GM21526 (cell line): ENCODE results near the gene MAOA.
A peak's percentile ranks its signal among the peaks of the same experiment; 100 is the strongest.

Experiments used
- ATAC-seq: cut with Tn5 transposase; IDR thresholded peaks from one replicate; pipeline ENCODE4 v1.9.1; 2021; ENCODE audit warnings: moderate library complexity; ENCODE audit not compliant: unreplicated experiment, low FRiP score

Gene MAOA

GRCh38 chrX:43745938-43746721 is 90.0 kb downstream of the MAOA start:
- no peak for ATAC-seq

DNA sequence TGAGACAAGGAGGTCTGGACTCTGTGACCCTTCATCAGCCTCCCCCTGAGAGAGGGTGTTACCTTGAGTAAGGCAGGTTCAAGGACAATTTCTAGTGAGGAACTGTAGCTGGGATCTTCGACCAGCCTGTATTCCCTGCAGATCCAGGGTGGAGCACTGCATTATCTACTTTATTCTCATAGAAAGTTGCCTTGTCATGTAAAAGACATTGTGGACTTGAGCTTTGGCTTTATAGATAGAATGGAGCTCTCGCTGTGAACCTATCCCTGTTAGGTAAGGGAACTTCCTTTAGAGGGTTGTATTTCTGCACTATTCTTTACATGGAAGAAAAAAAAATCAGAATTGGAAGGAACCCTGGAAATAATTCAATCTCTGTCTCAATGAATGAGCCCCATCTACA is 91.4 kb downstream of the MAOA start:
- ATAC-seq, result no peak

GRCh38 chrX:43750248-43750676 is 94.2 kb downstream of the MAOA start:
- ATAC-seq, result peak; percentile 88

DNA sequence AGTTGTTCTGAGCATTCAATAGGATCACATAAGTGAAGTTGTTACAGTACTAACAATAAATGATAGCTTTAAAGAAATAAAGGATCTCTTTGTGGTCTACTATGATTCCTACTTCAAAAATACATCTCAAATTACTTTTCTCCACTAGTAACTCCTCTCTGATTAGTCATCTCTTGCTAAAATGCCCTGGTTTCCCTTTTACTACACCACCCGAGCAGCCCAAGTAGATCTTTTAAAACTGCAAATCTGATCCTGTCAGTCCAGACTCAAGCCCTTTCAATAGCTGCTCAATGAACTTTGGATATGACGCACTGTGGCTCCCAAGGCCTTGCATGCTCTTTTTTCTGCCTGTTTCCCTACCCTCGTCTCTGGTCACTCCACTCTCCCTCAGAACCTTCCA is 97.5 kb downstream of the MAOA start:
- ATAC-seq, result no peak

- no peak for ATAC-seq
These were observed 100.0 kb downstream of the MAOA start for GRCh38 chrX:43756076-43756475.

DNA sequence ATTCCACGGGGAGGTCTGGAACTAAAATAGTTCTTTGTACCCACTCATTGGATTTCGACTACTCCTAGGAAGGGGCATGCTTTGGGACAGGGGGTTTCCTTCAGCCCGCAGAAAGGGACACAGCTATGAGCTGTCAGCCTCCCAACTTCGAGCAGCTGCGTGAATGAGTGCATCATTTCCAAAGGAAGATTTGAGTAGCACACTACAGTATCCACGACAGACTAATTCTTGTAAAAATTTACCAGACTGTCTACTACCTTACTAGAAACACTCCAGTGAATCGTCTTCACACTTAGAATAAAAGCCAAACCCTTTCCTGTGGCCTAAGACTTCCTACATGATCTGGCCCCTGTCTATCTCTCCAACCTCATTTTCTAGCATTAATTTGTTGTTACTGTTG is 101.9 kb downstream of the MAOA start:
- ATAC-seq, result no peak

DNA sequence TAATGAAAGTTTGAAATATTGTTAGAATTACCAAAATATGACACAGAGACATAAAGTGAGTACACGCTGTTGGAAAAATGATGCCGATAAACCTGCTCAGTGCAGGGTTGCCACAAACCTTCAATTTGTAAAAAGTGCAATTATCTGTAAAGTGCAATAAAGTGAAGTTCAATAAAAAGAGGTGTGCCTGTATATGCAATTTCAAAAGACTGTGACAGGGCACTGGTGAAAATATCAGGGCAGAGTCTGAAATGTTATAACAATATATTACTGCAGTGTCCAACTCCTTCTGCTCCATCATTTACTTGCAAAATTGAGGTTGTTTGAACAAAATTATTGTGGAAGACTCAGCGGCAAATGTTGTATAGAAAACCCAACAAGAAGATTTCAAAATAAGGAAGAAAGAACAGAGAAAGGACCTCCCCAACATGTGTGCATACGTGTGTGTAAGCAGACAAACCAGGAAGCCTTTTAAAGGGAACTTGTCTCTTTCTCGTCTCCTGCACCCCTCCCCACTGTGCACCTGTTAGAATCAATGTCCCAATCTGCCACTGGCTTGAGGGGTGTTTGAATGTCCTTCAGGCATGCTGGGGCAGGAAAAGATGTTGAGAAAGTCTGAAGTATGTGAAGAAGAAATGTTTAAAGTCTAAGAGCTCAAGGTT is 130.0 kb downstream of the MAOA start:
- ATAC-seq, result no peak
